CD1c-positive myeloid dendritic cell (primary cell): ENCODE measurements around the gene GZF1.
"Not testable (repeated sequence)": the region's sequence is repeated elsewhere in the genome, so short reads cannot be mapped to it uniquely, and the experiment has no call there.

Experiments used
- DNase-seq: peaks from one replicate; pipeline ENCODE4 v3.0.0-alpha.2; 2016; ENCODE audit errors: extremely low spot score

GZF1 gene

GRCh38 chr20:23346002-23346401 is 16.0 kb upstream of the GZF1 start:
- no peak for DNase-seq

- no peak for DNase-seq
These were observed 14.2 kb upstream of the GZF1 start for GRCh38 chr20:23347791-23348190.

- not testable (repeated sequence) for DNase-seq
These were observed 13.5 kb upstream of the GZF1 start for GRCh38 chr20:23348510-23348909.

- DNase-seq = no peak
These were observed 12.4 kb upstream of the GZF1 start for GRCh38 chr20:23349338-23350195.

- peak; percentile 99 for DNase-seq
These were observed 11.6 kb upstream of the GZF1 start, which contains the start of gene NXT1 for GRCh38 chr20:23350196-23350903. TSS of gene NXT1 (plus strand) at chr20:23350791. CDS start at chr20:23354042, 3,251 bp downstream.

GRCh38 chr20:23350904-23351838 is 10.8 kb upstream of the GZF1 start:
- peak; percentile 52 for DNase-seq

- DNase-seq = no peak
These were observed 5.8 kb upstream of the GZF1 start for GRCh38 chr20:23356203-23356602.

- DNase-seq = peak; percentile 100
These were observed 4.0 kb upstream of the GZF1 start for GRCh38 chr20:23357767-23358562.

- DNase-seq = no peak
These were observed 3.4 kb upstream of the GZF1 start for GRCh38 chr20:23358563-23358906.

- no peak for DNase-seq
These were observed 2.9 kb upstream of the GZF1 start for GRCh38 chr20:23358923-23359593.

- no peak for DNase-seq
These were observed 1.5 kb upstream of the GZF1 start for GRCh38 chr20:23360531-23360930.

- peak; percentile 70 for DNase-seq
These were observed 885 bp upstream of the GZF1 start for GRCh38 chr20:23361119-23361475.

- DNase-seq = peak; percentile 81
These were observed 642 bp downstream of the GZF1 start for GRCh38 chr20:23362392-23363256.

- DNase-seq = no peak
These were observed 1.3 kb downstream of the GZF1 start for GRCh38 chr20:23363257-23363649.

- DNase-seq = no peak
These were observed 3.6 kb downstream of the GZF1 start for GRCh38 chr20:23365390-23366165.

- DNase-seq = peak; percentile 85
These were observed 4.4 kb downstream of the GZF1 start for GRCh38 chr20:23366384-23366783.

GRCh38 chr20:23367770-23368169 is 5.8 kb downstream of the GZF1 start:
- no peak for DNase-seq

- peak; percentile 41 for DNase-seq
These were observed 6.5 kb downstream of the GZF1 start for GRCh38 chr20:23368316-23369071.
